GM18951 (cell line): ENCODE measurements around the gene NLGN2.

Source experiments
- POLR2A ChIP-seq: IDR thresholded peaks from 4 replicates; pipeline ENCODE4 v1.6.1; 2011; ENCODE audit warnings: mild to moderate bottlenecking; ENCODE audit not compliant: insufficient read length, insufficient read depth; ENCODE audit errors: extremely low read depth
- in situ Hi-C: fragments of 300-500 bp; cut with MboI; formaldehyde crosslinking; loops from one replicate; pipeline ENCODE4 v1.12.0; 2022; ENCODE audit warnings: low sequenced_read_pairs, mixed read lengths, inconsistent platforms; ENCODE audit not compliant: unreplicated experiment

Gene NLGN2

DNA sequence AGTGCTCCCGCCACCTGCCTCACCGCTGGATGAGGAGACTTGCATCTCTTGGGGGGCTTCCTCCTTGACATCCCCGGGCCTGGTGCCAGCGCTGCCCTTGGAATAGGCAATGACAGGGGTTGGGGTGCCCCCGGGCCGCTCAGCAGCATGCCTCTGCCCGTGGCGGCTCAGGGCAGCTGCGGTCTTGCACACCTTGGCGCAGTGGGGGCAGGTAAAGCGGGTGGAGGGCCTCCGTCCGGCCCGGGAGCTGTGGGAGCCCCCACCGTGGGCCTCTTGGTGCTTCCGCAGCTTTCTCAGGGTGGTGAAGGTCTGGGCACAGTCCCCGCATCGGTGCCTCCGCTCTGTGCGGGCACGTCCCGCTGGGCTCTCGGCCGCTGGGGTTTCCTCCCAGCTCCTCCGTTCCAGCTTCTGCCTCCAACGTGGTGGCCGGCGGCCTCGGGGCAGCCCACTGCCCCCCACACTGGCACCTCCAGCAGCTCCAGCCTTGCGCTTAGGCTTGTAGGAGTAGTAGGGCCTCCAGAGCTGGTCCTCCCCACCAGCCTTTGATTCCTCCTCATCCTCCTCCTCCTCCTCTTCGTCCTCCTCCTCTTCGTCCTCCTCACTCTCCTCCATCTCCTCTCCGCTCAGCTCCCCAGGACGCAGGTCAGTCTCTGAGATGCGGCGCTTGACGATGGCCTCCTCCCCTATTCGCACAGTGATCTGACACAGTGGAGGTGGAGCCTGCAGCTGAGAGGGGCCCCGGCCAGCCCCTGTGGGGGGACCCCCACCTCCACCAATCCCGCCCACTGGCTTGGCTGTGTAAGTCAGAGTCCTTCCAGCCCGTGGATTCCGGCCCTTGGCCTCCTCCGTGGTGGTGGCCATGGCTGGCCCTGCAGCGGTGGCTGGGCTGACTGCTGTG lies 55.1 kb downstream of the NLGN2 start:
- TF ChIP-seq POLR2A = no peak
- in situ Hi-C loops = no loop called here

- in situ Hi-C loops = no loop called here
- TF ChIP-seq POLR2A = no peak
These were observed 55.8 kb downstream of the NLGN2 start for GRCh38 chr17:7463372-7463846.

DNA sequence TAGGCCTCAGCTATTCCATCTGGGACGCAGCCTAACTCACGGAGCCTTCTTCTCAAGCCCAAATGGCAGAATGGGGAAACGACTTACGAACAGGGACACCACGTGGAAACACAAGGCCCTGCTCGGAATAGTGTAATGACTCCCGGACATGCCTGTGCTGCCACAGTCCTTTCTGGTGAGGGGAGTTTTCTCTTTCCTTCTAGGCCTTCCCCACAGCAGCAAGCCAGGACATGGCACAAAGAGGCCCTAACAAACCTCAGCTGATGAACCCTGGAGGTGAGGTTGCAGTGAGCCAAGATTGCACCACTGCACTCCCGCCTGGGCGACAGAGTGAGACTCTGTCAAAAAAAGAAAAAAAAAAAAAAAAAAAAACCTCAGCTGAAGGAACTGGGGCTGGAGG lies 56.4 kb downstream of the NLGN2 start:
- no peak for TF ChIP-seq POLR2A
- in situ Hi-C loops = no loop called here

DNA sequence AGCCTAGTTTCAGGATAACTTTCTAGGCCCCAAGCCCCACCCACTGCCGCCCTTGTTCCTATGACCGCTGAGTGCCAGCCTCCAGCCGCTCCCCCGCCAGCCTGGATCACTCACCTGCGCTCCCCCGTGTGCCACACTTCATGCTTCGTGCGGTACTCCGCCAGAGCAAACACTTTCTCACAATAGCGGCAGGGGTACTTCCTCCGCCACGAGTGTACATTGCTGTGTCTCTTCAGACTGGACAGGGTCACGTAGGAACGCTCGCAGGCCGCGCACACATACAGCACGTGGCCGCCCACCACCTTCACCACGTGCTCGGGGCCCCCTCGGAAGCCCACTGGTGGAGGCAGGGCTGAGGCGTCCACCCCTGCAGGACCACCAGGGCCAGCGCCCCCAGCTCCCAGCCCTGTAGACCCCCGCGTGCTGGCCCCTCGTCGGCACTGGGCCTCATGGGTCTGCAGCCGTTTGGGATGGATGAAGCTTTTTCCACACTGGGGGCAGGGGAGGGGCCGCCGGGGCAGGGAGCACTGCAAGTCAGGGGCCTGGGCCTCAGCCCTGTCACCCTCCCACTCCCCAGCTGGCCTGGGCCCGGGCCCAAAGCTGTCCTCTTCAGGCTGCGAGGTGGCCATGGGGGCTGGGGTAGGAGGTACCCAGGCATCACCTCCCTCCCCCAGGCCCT lies 58.1 kb downstream of the NLGN2 start:
- in situ Hi-C loops = no loop called here
- TF ChIP-seq POLR2A = no peak

- in situ Hi-C loops = no loop called here
- TF ChIP-seq POLR2A = no peak
These were observed 58.6 kb downstream of the NLGN2 start for GRCh38 chr17:7466318-7466638.

DNA sequence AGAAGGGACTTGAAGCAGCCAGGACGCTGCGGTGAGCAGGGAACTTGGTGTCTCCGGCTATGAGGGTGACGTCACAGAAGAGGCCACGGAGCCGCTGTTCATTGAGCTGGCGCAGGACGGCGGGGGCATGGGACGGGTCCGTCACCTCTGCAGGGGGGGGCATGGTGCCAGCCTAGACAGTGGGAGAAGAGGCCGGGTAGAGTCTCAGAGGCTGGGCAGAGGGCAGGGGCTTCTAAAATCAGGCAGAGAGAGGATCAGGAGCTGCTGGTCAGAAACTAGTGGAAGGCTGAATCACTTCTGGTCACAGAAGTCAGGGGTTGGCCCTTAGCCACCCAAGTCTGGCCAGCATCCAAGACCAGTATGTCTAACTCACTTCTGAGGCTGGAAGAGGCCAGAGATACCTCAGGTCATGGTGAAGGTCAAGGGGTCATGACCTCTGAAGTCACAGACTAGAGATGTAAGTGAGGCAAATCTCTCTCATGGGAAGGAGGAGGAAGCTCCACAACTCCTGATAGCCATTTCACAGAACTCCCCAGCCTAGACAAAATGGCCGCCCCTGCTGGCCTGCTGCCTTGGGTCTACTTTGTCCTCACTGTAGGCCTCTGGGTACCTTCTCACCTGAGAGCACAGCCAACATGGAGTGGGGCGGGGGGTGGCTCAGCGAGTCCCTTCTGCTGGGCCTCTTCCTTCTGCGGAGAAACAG lies 59.1 kb downstream of the NLGN2 start:
- no peak for TF ChIP-seq POLR2A
- in situ Hi-C loops = no loop called here

DNA sequence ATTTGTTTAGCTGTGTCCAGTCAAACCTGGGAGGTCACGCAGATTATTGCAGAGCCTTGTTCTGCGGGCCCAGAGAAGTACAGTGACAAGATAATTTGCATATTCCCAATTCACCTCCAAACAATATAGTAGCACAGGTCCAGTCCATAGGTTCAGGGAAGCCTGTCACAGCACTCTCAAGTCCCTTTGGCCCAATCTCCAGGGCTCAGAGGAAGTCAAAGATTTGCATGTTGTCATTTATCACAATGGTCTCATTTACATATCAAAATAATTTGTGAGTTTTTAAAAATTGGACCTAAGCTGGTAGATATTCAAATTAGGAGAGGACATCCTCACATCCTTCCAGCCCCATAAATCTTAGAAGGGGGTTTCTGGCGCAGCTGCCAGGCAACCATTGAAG lies 59.9 kb downstream of the NLGN2 start:
- in situ Hi-C loops = no loop called here
- no peak for TF ChIP-seq POLR2A

DNA sequence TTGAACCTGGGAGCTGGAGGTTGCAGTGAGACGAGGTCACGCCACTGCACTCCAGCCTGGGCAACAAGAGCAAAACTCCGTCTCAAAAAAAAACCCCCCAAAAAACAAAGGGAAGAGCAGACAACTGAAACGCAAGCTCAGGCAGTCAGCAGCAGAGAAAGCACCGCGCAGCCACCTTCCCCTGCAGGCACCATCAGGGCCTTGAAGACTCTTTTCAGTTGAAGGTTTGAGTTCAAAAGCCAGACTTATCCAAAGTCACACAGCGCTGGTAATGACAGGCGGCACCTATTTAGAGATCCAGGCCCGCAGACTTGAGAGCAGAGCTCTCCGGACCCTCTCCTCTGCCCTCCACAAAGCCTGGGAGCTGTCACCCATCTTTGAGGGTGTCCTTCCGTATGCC lies 60.6 kb downstream of the NLGN2 start:
- no peak for TF ChIP-seq POLR2A
- in situ Hi-C loops = no loop called here

GRCh38 chr17:7468804-7469389 lies 61.3 kb downstream of the NLGN2 start:
- TF ChIP-seq POLR2A = no peak
- in situ Hi-C loops = no loop called here
